ENCODE results near the gene SPATS2L.
A peak's percentile ranks its signal among the peaks of the same experiment; 100 is the strongest.

Gene SPATS2L

GRCh38 chr2:200351815-200352214 lies 45.3 kb downstream of the SPATS2L start:
- no peak for DNase-seq (ENCODE audit: low spot score)

DNA sequence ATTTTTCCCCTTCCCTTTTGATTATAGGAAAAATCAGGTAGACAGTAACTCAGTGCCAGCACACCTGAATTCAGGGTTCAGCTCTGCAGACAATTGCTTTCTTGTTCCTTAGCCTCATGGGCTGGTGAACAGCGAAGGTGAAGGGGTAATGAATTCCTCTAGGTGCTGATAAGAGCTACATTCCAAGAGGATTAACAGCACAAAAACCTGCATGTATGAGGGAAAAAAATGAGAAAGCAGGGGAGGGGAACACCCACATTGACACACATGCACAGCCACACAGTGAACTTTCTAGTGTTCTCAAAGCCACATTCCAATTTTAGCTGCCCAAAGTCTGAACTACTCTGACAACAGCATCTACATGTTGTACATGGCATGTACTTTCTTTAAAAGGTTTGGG lies 46.1 kb downstream of the SPATS2L start:
- DNase-seq (ENCODE audit: low spot score) = no peak

- no peak for DNase-seq (ENCODE audit: low spot score)
Observed at GRCh38 chr2:200353120-200353519, 46.6 kb downstream of the SPATS2L start.

GRCh38 chr2:200353874-200354273 lies 47.4 kb downstream of the SPATS2L start:
- DNase-seq (ENCODE audit: low spot score) = no peak

DNA sequence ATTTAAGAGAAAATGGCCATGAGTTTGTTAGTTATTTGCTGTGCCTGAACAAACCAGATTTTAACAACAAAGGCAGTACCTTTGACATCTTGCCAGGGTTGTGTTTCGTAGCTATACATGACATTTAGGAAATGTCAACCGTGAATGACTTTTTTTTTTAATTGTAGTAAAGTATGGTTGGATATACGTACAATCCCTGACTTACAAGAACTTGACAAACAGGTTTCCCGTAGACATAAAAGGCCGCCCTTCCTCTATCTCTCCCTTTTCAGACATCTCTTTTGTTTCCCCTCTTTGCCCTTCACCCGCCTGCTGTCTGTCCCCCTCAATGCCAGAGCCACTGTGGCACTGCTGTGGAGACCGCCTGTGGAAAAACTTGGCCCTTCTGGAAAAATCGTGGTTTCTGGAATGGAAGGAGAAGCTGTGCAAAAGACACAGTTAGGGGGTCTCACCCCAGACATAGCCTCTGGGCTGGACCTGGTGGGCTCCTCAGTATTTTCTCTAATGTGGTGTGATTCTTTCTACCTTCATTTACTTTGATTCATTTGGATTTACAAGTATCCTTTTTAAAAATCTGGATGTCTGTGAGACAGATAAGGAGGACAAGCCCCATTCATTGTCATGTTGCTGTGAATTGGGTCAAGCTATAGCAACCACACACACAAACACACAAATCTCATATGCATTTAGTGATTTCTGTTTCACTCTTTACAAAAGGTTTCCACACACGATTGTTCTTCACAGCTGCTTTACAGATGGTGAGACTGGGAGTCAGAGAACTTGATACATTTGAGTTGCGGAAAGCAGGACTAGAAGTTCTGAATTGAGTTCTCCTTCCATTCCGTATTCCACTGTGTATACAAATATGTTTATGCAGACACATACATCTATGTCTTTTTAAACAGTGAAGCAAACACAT lies 48.6 kb downstream of the SPATS2L start:
- DNase-seq (ENCODE audit: low spot score) = no peak

GRCh38 chr2:200356321-200356720 lies 49.8 kb downstream of the SPATS2L start:
- no peak for DNase-seq (ENCODE audit: low spot score)

DNA sequence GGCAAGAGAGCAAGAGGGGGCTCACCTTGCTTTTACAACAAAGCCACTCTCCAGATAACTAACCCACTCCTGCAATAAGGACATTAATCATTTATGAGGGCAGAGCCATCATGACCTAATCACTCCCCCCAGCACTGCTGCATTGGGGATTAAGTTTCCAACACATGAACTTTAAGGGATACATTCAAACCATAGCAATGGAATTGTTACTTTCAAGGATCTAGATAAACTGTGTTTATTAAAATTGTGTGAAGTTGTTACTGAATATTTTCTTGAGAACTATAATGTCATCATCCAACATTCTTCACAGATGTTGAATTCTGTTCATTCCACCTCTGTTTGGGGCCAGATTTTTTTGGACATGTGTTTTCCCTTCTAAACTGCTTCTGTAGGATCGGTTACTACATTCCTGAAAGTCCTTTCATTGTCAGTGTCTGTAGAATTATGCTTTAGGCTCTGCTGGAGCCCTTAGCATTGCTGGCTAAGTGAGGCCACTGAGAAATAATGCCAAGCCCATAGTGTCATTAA lies 50.4 kb downstream of the SPATS2L start:
- no peak for DNase-seq (ENCODE audit: low spot score)

GRCh38 chr2:200357845-200358244 lies 51.4 kb downstream of the SPATS2L start:
- DNase-seq (ENCODE audit: low spot score) = no peak

- no peak for DNase-seq (ENCODE audit: low spot score)
Observed at GRCh38 chr2:200359552-200359951, 53.1 kb downstream of the SPATS2L start.

- DNase-seq (ENCODE audit: low spot score) = no peak
Observed at GRCh38 chr2:200360364-200360763, 53.9 kb downstream of the SPATS2L start.

DNA sequence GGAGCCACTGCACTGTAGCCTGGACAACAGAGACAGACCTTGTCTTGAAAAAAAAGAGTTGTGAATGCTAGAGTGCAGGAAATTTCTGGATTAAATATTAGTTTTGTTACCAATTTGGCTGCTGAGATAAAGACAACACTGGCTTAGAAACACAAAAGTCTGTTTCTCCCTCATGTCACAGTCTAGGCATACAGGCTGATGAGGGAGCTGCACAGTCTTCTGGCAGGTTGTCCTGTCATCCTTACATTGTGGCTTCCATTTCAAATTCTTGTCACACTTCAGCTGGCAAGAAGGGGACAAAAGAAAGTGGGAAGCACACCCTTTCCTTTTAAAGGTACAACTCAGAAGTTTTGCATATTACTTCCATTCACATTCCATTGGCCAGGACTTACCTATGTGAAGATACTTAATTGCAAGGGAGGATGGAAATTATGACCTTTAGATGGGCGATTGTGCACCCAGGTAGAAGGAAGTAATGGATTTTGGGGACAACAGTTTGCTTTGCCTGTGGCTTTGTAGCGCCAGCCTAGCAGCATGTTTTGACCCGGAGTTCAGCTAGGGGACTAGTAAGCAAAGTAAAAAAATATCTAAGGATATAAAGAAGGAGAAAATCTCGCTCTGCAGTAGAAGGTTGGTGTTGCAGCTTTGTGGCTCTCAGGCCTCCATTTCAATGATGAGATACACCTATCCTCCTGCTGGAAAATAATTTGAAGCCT lies 55.9 kb downstream of the SPATS2L start:
- DNase-seq (ENCODE audit: low spot score) = no peak

- no peak for DNase-seq (ENCODE audit: low spot score)
Observed at GRCh38 chr2:200363279-200363678, 56.8 kb downstream of the SPATS2L start.

DNA sequence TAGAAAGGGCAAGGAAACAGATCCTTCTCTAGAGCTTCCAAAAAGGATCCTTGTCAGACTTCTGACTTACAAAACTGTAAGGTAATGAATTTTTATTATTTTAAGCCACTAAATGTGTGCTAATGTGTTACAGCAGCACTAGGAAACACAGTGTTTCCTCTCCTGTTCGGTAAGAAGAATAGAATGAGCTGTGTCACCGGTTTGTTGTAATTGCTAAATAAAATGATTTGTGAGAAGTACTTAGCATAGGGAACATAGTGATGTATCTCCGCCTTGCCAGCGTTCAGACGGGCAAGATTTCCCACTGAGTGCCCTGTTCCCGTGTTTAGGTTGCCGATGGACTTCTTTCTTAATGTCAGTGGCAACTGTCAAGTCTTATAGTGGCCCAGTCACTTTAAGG lies 57.6 kb downstream of the SPATS2L start:
- DNase-seq (ENCODE audit: low spot score) = no peak

DNA sequence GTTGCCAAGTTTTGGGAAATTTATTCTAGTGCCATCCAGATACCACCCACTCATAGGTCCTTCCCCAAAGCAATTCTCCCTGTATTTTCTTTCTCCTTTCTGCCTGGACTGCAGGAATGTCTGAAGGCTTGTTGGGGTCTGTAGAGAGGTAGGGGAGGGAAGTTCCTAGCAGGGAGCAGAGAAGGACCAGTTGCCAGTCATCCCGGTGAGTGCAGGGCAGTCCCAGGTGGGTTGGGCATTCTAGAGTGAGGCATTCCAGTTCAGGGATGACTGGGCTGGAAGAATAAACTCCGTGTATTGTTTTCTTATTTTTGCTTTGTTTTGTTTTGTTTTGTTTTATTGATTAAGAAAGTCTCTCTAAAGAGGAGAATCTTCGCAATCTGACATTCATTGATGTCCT lies 58.1 kb downstream of the SPATS2L start:
- DNase-seq (ENCODE audit: low spot score) = no peak

DNA sequence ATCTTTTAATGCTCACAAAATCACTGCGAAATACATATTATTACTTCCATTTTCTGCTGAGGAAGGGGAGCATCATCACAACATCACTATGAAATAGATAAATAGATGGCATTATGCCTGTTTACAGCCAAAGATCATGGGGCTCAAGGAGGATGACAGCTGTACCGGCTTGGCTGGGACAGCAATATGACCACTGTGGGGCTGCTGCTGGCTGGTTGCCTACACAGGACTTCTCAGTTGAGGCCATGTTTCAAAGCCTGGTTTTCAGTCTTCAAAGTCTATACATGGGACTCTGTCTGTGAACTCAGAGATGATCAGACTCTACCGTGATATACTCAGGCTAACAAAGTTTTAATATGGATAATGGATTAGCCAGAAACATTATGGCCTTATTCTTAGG lies 58.7 kb downstream of the SPATS2L start:
- DNase-seq (ENCODE audit: low spot score) = no peak

- peak; percentile 26 for DNase-seq (ENCODE audit: low spot score)
Observed at GRCh38 chr2:200367155-200367554, 60.7 kb downstream of the SPATS2L start.

DNA sequence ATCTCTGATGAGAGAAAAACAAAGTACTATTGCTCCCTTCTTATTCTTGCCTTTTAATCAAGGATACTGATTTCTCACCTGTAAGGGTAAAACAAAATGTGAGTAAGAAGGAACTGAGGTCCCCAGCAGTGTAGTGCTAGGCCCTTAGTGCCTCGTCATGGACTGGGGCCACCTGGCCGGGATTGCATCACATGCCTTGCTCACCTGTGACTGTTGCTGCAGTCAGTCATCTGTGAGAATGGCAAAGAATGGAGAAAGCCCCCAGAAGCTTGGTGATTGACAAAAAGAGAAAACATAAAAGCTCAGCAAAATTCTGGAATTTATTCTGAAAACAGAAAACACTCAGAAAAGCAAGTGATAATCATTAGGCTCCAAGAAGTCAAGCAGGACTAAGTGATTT lies 63.4 kb downstream of the SPATS2L start:
- DNase-seq (ENCODE audit: low spot score) = no peak

GRCh38 chr2:200373231-200373630 lies 66.7 kb downstream of the SPATS2L start:
- DNase-seq (ENCODE audit: low spot score) = no peak

GRCh38 chr2:200373973-200374416 lies 67.5 kb downstream of the SPATS2L start:
- DNase-seq (ENCODE audit: low spot score) = no peak

GRCh38 chr2:200376513-200377354 lies 70.2 kb downstream of the SPATS2L start:
- DNase-seq (ENCODE audit: low spot score) = peak; percentile 53

- DNase-seq (ENCODE audit: low spot score) = no peak
Observed at GRCh38 chr2:200377355-200378336, 71.2 kb downstream of the SPATS2L start.

Data from kidney capillary endothelial cell (primary cell).